Caco-2 (cell line): ENCODE data around the gene BANP. TPM values are rescaled to one million over a fixed set of nuclear protein-coding genes. Genes with fewer than 3 reads are reported as not detected.

Experiments used
- BruUV-seq: library from RNA; stranded (reverse); fragments of 400-500 nt; replicated peaks from 2 replicates; lab custom pipeline; 2021; lab: Mats Ljungman, UMichigan
- CTCF ChIA-PET: fragments of 300-600 bp; sonication (Branson Sonifier 250); formaldehyde crosslinking; loops from one replicate; lab custom pipeline; 2022; ENCODE audit warnings: antibody characterized with exemption; lab: Charles Lee
- POLR2A ChIA-PET: fragments of 300-600 bp; sonication (Branson Sonifier 250); formaldehyde crosslinking; loops from one replicate; lab custom pipeline; 2022; ENCODE audit warnings: antibody characterized with exemption; lab: Charles Lee
- DNase-seq, 2 experiments: peaks; one replicate each; pipeline versions ENCODE4 v3.0.0 to v3.0.0-alpha.2; 2020 to 2022
- H3K27me3 ChIP-seq: replicated peaks from 2 replicates; pipeline ENCODE4 v1.6.0; 2011; ENCODE audit warnings: low read length; ENCODE audit not compliant: control insufficient read depth, insufficient read depth
- H3K36me3 ChIP-seq: 2 replicates; pipeline ENCODE4 v1.5.1; 2011; ENCODE audit warnings: low read length; ENCODE audit not compliant: control insufficient read depth, insufficient read depth
- H3K4me1 ChIP-seq: fragments of 250-450 bp; sonication (Bioruptor Pico); 2 replicates; pipeline ENCODE4 v1.5.1; 2020; ENCODE audit warnings: mild to moderate bottlenecking
- H3K4me3 ChIP-seq: 2 replicates; pipeline ENCODE4 v1.5.1; 2011; ENCODE audit warnings: low read depth, mild to moderate bottlenecking, control low read depth, low read length
- H3K9me3 ChIP-seq: fragments of 250-450 bp; sonication (Bioruptor Pico); 2 replicates; pipeline ENCODE4 v1.5.1; 2020; ENCODE audit warnings: mild to moderate bottlenecking, moderate library complexity
- H3K27ac Mint-ChIP-seq: one replicate; pipeline ENCODE4 v1.8.0; 2022; ENCODE audit warnings: mixed read lengths; ENCODE audit not compliant: unreplicated experiment
- H3K27me3 Mint-ChIP-seq: one replicate; pipeline ENCODE4 v1.8.0; 2022; ENCODE audit warnings: mixed read lengths; ENCODE audit not compliant: insufficient read depth, unreplicated experiment
- H3K36me3 Mint-ChIP-seq: one replicate; pipeline ENCODE4 v1.8.0; 2022; ENCODE audit warnings: mild to moderate bottlenecking, mixed read lengths; ENCODE audit not compliant: insufficient read depth, unreplicated experiment
- H3K4me1 Mint-ChIP-seq: one replicate; pipeline ENCODE4 v1.8.0; 2022; ENCODE audit warnings: low read depth, mixed read lengths; ENCODE audit not compliant: unreplicated experiment
- H3K4me3 Mint-ChIP-seq: one replicate; pipeline ENCODE4 v1.8.0; 2022; ENCODE audit warnings: mild to moderate bottlenecking, moderate library complexity, mixed read lengths; ENCODE audit not compliant: unreplicated experiment
- H3K9me3 Mint-ChIP-seq: one replicate; pipeline ENCODE4 v1.8.0; 2022; ENCODE audit warnings: mixed read lengths; ENCODE audit not compliant: unreplicated experiment
- CTCF ChIP-seq, 2 experiments: fragments of 200-600 bp in 1 of 2; IDR thresholded peaks; 1 replicate in 1 of 2; 2 replicates in 1 of 2; pipeline versions ENCODE4 v1.5.1 to v1.8.0; 2011 to 2022; ENCODE audit warnings: antibody characterized with exemption in 1 of 2, control low read depth in 1 of 2, inconsistent platforms in 1 of 2, low read depth in 1 of 2, low read length in 1 of 2, mild to moderate bottlenecking in 1 of 2, moderate library complexity in 1 of 2; ENCODE audit not compliant: insufficient read depth in 1 of 2, severe bottlenecking in 1 of 2, unreplicated experiment in 1 of 2
- intact Hi-C: fragments of 100-400 bp; cut with micrococcal nuclease; formaldehyde crosslinking; loops from one replicate; pipeline ENCODE4 v1.10.0; 2022; ENCODE audit not compliant: unreplicated experiment
- total RNA-seq: library from RNA; stranded (reverse); gene quantifications from 2 replicates; pipeline ENCODE4 v1.2.3, GENCODE V29; 2022

The BANP gene
- total RNA-seq, 1 experiment from 2014 or later: 44.4 TPM

- Mint-ChIP-seq H3K27me3 (no peaks in the 10 kb centered on the region), H3K36me3 (peaks cover 8% of the 10 kb centered on the region), H3K4me3 (no peak overlapping the region), H3K9me3 (no peaks in the 10 kb centered on the region), H3K27ac (no peak overlapping the region), H3K4me1 (no peaks in the 10 kb centered on the region)
- no peak for DNase-seq
- no TSS peak for BruUV-seq
- ChIA-PET CTCF (no interaction called here), POLR2A (no interaction called here)
- intact Hi-C loops: no loop called here
- no peak for TF ChIP-seq CTCF (IDR thresholded peaks at IDR 0.05; ENCODE audit: insufficient read depth in 1 of 2, low read depth in 1 of 2, low read length in 1 of 2, severe bottlenecking in 1 of 2, unreplicated experiment in 1 of 2)
- Histone ChIP-seq H3K27me3 (no peaks in the 10 kb centered on the region), H3K4me1 (no peaks in the 10 kb centered on the region), H3K36me3 (peaks cover 1% of the 10 kb centered on the region; the same call in 1 of the 2 replicates), H3K9me3 (no peaks in the 10 kb centered on the region), H3K4me3 (no peak overlapping the region)
Observed at GRCh38 chr16:88012360-88012759, 61.1 kb downstream of the BANP start.

- TF ChIP-seq CTCF (IDR thresholded peaks at IDR 0.05; ENCODE audit: insufficient read depth in 1 of 2, low read depth in 1 of 2, low read length in 1 of 2, severe bottlenecking in 1 of 2, unreplicated experiment in 1 of 2): no peak
- Histone ChIP-seq H3K27me3 (no peaks in the 10 kb centered on the region), H3K4me3 (no peak overlapping the region), H3K36me3 (peaks cover 1% of the 10 kb centered on the region; the same call in 1 of the 2 replicates), H3K9me3 (no peaks in the 10 kb centered on the region), H3K4me1 (no peaks in the 10 kb centered on the region)
- Mint-ChIP-seq H3K9me3 (no peaks in the 10 kb centered on the region), H3K4me1 (no peaks in the 10 kb centered on the region), H3K4me3 (no peak overlapping the region), H3K36me3 (peaks cover 2% of the 10 kb centered on the region), H3K27ac (peak overlapping the region; percentile 21), H3K27me3 (no peaks in the 10 kb centered on the region)
- no TSS peak for BruUV-seq
- CTCF ChIA-PET: no interaction called here
- no peak for DNase-seq
- POLR2A ChIA-PET: no interaction called here
- intact Hi-C loops: no loop called here
Observed at GRCh38 chr16:88013091-88013609, 61.9 kb downstream of the BANP start.

- intact Hi-C loops: no loop called here
- Histone ChIP-seq H3K4me3 (no peak overlapping the region), H3K27me3 (no peaks in the 10 kb centered on the region), H3K9me3 (no peaks in the 10 kb centered on the region), H3K36me3 (peaks cover 1% of the 10 kb centered on the region; the same call in 1 of the 2 replicates), H3K4me1 (no peaks in the 10 kb centered on the region)
- Mint-ChIP-seq H3K9me3 (no peaks in the 10 kb centered on the region), H3K36me3 (no peaks in the 10 kb centered on the region), H3K4me3 (no peak overlapping the region), H3K27ac (peak overlapping the region; percentile 21), H3K27me3 (no peaks in the 10 kb centered on the region), H3K4me1 (no peaks in the 10 kb centered on the region)
- DNase-seq: peak in 1 of 2 experiments; percentile 32
- BruUV-seq: no TSS peak
- CTCF ChIA-PET: no interaction called here
- no peak for TF ChIP-seq CTCF (IDR thresholded peaks at IDR 0.05; ENCODE audit: insufficient read depth in 1 of 2, low read depth in 1 of 2, low read length in 1 of 2, severe bottlenecking in 1 of 2, unreplicated experiment in 1 of 2)
- POLR2A ChIA-PET: no interaction called here
Observed at GRCh38 chr16:88013766-88014251, 62.6 kb downstream of the BANP start.
